ENCODE measurements around the gene FAM136A. TPM values are rescaled to one million over a fixed set of nuclear protein-coding genes. Genes with fewer than 3 reads are reported as not detected.

FAM136A gene
- total and polyA plus RNA-seq, 2 donors (not counting 1 experiment from before 2014, with no cell fraction given), result 31.1 to 41.6 TPM

DNA sequence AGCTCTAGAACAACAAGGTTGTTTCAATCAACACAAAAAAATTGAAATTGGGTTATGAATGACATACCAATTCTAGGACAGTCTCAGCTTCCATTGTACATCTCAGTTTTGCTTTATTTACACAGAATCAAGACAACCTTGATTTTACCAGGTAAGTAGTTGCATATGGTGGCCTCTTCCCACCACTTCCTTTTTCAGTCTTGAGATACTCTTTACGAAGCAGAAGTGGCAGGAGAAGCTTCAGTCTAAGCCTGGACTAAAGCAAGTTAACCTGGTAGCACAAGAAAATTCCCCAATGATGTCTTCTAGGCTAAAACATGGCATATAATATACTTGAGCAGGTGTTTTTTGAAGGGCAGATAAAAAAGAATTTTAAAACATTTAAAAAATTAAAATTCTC lies 10.7 kb upstream of the FAM136A start:
- H3K79me2 ChIP-seq (ENCODE audit: control insufficient read depth, insufficient read depth, low read length), result no peaks in the 10 kb centered on the region
- no peak overlapping the region for H3K9ac ChIP-seq (ENCODE audit: low read length)
- TF ChIP-seq, protein P1, sequence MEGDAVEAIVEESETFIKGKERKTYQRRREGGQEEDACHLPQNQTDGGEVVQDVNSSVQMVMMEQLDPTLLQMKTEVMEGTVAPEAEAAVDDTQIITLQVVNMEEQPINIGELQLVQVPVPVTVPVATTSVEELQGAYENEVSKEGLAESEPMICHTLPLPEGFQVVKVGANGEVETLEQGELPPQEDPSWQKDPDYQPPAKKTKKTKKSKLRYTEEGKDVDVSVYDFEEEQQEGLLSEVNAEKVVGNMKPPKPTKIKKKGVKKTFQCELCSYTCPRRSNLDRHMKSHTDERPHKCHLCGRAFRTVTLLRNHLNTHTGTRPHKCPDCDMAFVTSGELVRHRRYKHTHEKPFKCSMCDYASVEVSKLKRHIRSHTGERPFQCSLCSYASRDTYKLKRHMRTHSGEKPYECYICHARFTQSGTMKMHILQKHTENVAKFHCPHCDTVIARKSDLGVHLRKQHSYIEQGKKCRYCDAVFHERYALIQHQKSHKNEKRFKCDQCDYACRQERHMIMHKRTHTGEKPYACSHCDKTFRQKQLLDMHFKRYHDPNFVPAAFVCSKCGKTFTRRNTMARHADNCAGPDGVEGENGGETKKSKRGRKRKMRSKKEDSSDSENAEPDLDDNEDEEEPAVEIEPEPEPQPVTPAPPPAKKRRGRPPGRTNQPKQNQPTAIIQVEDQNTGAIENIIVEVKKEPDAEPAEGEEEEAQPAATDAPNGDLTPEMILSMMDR (IDR thresholded peaks at IDR 0.05), result no peak
- TF ChIP-seq EZH2 (IDR thresholded peaks at IDR 0.05; ENCODE audit: borderline replicate concordance, insufficient read depth, low read depth, low read length, poor library complexity, severe bottlenecking), result no peak
- Mint-ChIP-seq H3K4me1 (no peaks in the 10 kb centered on the region), H3K27ac (no peak overlapping the region), H3K4me3 (no peak overlapping the region), H3K9me3 (ENCODE audit: insufficient read depth) (no peaks in the 10 kb centered on the region), H3K27me3 (peaks cover 11% of the 10 kb centered on the region)
- peaks cover 0 to 5% (median 2%) of the 10 kb centered on the region in 4 experiments for H3K27me3 ChIP-seq (replicated peaks in 1 of 4; ENCODE audit: control extremely low read depth in 1 of 4, control insufficient read depth in 3 of 4, insufficient read depth in 4 of 4, low read length in 3 of 4)
- no peaks in the 10 kb centered on the region for H3K9me3 ChIP-seq (ENCODE audit: control extremely low read depth in 1 of 3, control insufficient read depth in 2 of 3, insufficient read depth in 1 of 3, low read length in 2 of 3)
- ChIA-PET CTCF (no interaction called here), POLR2A (no interaction called here)
- no peak overlapping the region for H2AFZ ChIP-seq (ENCODE audit: insufficient read depth, low read depth, low read length, poor library complexity, severe bottlenecking)
- H3K4me1 ChIP-seq (ENCODE audit: control insufficient read depth in 2 of 2, insufficient read depth in 2 of 2, low read length in 2 of 2), result no peaks in the 10 kb centered on the region
- DNase-seq (no peak), ATAC-seq (ENCODE audit: low read depth) (no peak)
- no peak overlapping the region for H3K4me3 ChIP-seq (ENCODE audit: control extremely low read depth in 1 of 5, extremely low read depth in 1 of 5, insufficient read depth in 1 of 5, low read depth in 2 of 5, low read length in 4 of 5)
- WGBS (ENCODE audit: insufficient coverage), result no CpG with 5 or more reads among the region's 1 CpG
- intact Hi-C loops (cut with micrococcal nuclease), result no loop called here
- H3K27ac ChIP-seq (ENCODE audit: low read length in 2 of 2), result no peak overlapping the region
- H3K4me2 ChIP-seq (replicated peaks; ENCODE audit: low read depth, low read length, poor library complexity, severe bottlenecking), result no peak overlapping the region
- no peaks in the 10 kb centered on the region for H3K36me3 ChIP-seq (replicated peaks in 1 of 2; ENCODE audit: control extremely low read depth in 1 of 2, control insufficient read depth in 1 of 2, extremely low read depth in 1 of 2, insufficient read depth in 2 of 2, low read length in 1 of 2)
- no peaks in the 10 kb centered on the region for H4K20me1 ChIP-seq (ENCODE audit: control insufficient read depth, insufficient read depth, low read length, poor library complexity, severe bottlenecking)

DNA sequence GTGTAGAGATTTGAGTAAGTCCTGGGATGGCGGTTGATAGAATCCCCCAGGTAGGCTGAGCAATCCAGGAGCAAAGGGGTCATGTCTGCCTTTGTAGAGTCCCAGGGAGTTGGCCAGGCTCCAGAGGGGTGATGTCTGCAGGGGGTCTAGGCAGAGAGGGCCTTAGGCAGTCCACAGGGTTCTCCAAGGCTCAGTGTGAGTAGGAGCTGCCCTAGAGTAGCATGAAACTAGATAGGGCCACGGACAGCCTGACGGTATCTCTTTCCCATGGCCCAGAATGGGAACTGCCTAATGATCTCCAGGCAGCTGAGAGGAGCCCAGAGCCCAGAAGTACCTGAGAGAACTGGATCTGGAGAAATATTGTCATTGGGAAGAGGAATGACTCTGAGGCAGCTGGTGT lies 9.0 kb upstream of the FAM136A start:
- POLR2A ChIA-PET, result no interaction called here
- 100% methylated on average over 3 of the region's 3 CpGs for WGBS (ENCODE audit: insufficient coverage)

More for the DNA sequence above, 9.0 kb upstream of the FAM136A start:
- no peak overlapping the region for H3K9ac ChIP-seq (ENCODE audit: low read length)
- ATAC-seq (ENCODE audit: low read depth) (no peak), DNase-seq (no peak)
- no peaks in the 10 kb centered on the region for H4K20me1 ChIP-seq (ENCODE audit: control insufficient read depth, insufficient read depth, low read length, poor library complexity, severe bottlenecking)
- no peaks in the 10 kb centered on the region for H3K4me1 Mint-ChIP-seq
- H3K79me2 ChIP-seq (ENCODE audit: control insufficient read depth, insufficient read depth, low read length), result no peaks in the 10 kb centered on the region
- CTCF ChIA-PET, result no interaction called here
- no peaks in the 10 kb centered on the region for H3K4me1 ChIP-seq (ENCODE audit: control insufficient read depth in 2 of 2, insufficient read depth in 2 of 2, low read length in 2 of 2)
- H3K9me3 ChIP-seq (ENCODE audit: control extremely low read depth in 1 of 3, control insufficient read depth in 2 of 3, insufficient read depth in 1 of 3, low read length in 2 of 3), result no peaks in the 10 kb centered on the region
- H3K27me3 Mint-ChIP-seq, result peaks cover 11% of the 10 kb centered on the region
- H2AFZ ChIP-seq (ENCODE audit: insufficient read depth, low read depth, low read length, poor library complexity, severe bottlenecking), result no peak overlapping the region
- H3K36me3 ChIP-seq (replicated peaks in 1 of 2; ENCODE audit: control extremely low read depth in 1 of 2, control insufficient read depth in 1 of 2, extremely low read depth in 1 of 2, insufficient read depth in 2 of 2, low read length in 1 of 2), result no peaks in the 10 kb centered on the region
- TF ChIP-seq, protein P1 (IDR thresholded peaks at IDR 0.05), result no peak
- TF ChIP-seq EZH2 (IDR thresholded peaks at IDR 0.05; ENCODE audit: borderline replicate concordance, insufficient read depth, low read depth, low read length, poor library complexity, severe bottlenecking), result no peak
- no peak overlapping the region for H3K4me3 ChIP-seq (ENCODE audit: control extremely low read depth in 1 of 5, extremely low read depth in 1 of 5, insufficient read depth in 1 of 5, low read depth in 2 of 5, low read length in 4 of 5)
- no peak overlapping the region for H3K4me2 ChIP-seq (replicated peaks; ENCODE audit: low read depth, low read length, poor library complexity, severe bottlenecking)
- H3K27ac ChIP-seq (ENCODE audit: low read length in 2 of 2), result no peak overlapping the region
- H3K27ac Mint-ChIP-seq, result no peak overlapping the region
- H3K4me3 Mint-ChIP-seq, result no peak overlapping the region
- H3K9me3 Mint-ChIP-seq (ENCODE audit: insufficient read depth), result no peaks in the 10 kb centered on the region
- intact Hi-C loops (cut with micrococcal nuclease), result no loop called here
- peaks cover 0 to 5% (median 2%) of the 10 kb centered on the region in 4 experiments for H3K27me3 ChIP-seq (replicated peaks in 1 of 4; ENCODE audit: control extremely low read depth in 1 of 4, control insufficient read depth in 3 of 4, insufficient read depth in 4 of 4, low read length in 3 of 4)

All from B cell (primary cell).